HepG2 (cell line): ENCODE data around the gene GLYATL1B. TPM values are rescaled to one million over a fixed set of nuclear protein-coding genes. Genes with fewer than 3 reads are reported as not detected.

ENCODE experiments used
- ARID2 ChIP-seq: sonication (generic); formaldehyde crosslinking; IDR thresholded peaks from 2 replicates; pipeline ENCODE4 v1.8.1; 2022; ENCODE audit warnings: mild to moderate bottlenecking, missing genetic modification reagents, borderline replicate concordance
- ARID3A ChIP-seq: IDR thresholded peaks from 2 replicates; pipeline ENCODE4 v1.6.1; 2012; ENCODE audit warnings: low read depth, low read length, improper control_type of control experiment
- BRF2 ChIP-seq: sonication (generic); formaldehyde crosslinking; IDR thresholded peaks from 2 replicates; pipeline ENCODE4 v1.8.1; 2022; ENCODE audit warnings: mild to moderate bottlenecking, missing genetic modification reagents
- CBX5 ChIP-seq: sonication (generic); formaldehyde crosslinking; IDR thresholded peaks from 2 replicates; pipeline ENCODE4 v1.4.0; 2020; ENCODE audit warnings: missing genetic modification reagents, borderline replicate concordance
- GABPB1 ChIP-seq: IDR thresholded peaks from 2 replicates; pipeline ENCODE4 v1.6.1; 2016; ENCODE audit warnings: mild to moderate bottlenecking, missing genetic modification reagents, moderate library complexity, missing compliant biosample characterization
- IKZF1 ChIP-seq: fragments of 450-650 bp; IDR thresholded peaks from 2 replicates; pipeline ENCODE4 v1.7.1; 2016
- PAXIP1 ChIP-seq: sonication (generic); formaldehyde crosslinking; conservative IDR thresholded peaks from 2 replicates; pipeline ENCODE4 v1.4.0; 2020; ENCODE audit warnings: mild to moderate bottlenecking, missing genetic modification reagents, moderate library complexity
- SRSF1 ChIP-seq: fragments of 200-400 bp; formaldehyde crosslinking; optimal IDR thresholded peaks from 2 replicates; pipeline ENCODE3; 2017; ENCODE audit warnings: mild to moderate bottlenecking, low read depth, low read length, moderate library complexity
- ZFAT ChIP-seq: sonication (generic); formaldehyde crosslinking; conservative IDR thresholded peaks from 2 replicates; pipeline ENCODE4 v1.8.1; 2023; ENCODE audit warnings: missing genetic modification reagents, inconsistent platforms
- ZNF205 ChIP-seq: IDR thresholded peaks from 2 replicates; pipeline ENCODE4 v1.6.1; 2018; ENCODE audit warnings: missing biosample characterization, missing genetic modification reagents
- ZNF232 ChIP-seq: sonication (generic); formaldehyde crosslinking; IDR thresholded peaks from 2 replicates; pipeline ENCODE4 v1.4.0; 2020; ENCODE audit warnings: missing genetic modification reagents, borderline replicate concordance
- ZNF572 ChIP-seq: sonication (generic); formaldehyde crosslinking; IDR thresholded peaks from 2 replicates; pipeline ENCODE4 v1.5.1; 2020; ENCODE audit warnings: mild to moderate bottlenecking, missing genetic modification reagents
- polyA plus RNA-seq, 8 experiments: library from polyadenylated mRNA; depleted of rRNA in 3 of 8; stranded (reverse) in 7 of 8; unstranded in 1 of 8; fragments of >200 nt; fragmentation: Illumina TruSeq in 4 of 8; extraction: Trizol in 4 of 8; gene quantifications; 2 replicates each; pipeline versions ENCODE4 v1.2.1 to v1.2.3, GENCODE V29; 2011 to 2016; ENCODE audit warnings: low read depth in 4 of 8, missing spikeins in 1 of 8, mixed read lengths in 1 of 8; ENCODE audit not compliant: insufficient read depth in 1 of 8
- total RNA-seq, 5 experiments: library from RNA; depleted of rRNA; stranded (reverse); fragments of >200 nt; fragmentation: Illumina TruSeq; extraction: Trizol; gene quantifications; 2 replicates each; pipeline ENCODE4 v1.2.3, GENCODE V29; 2016; ENCODE audit warnings: low read depth in 1 of 5
- TF ChIP-seq, protein P1 (sequence below): sonication (generic); formaldehyde crosslinking; IDR thresholded peaks from 2 replicates; pipeline ENCODE4 v1.5.0; 2020; ENCODE audit warnings: mild to moderate bottlenecking, missing genetic modification reagents
- TF ChIP-seq, protein P2 (sequence below): sonication (generic); formaldehyde crosslinking; IDR thresholded peaks from 2 replicates; pipeline ENCODE4 v1.4.0; 2020; ENCODE audit warnings: mild to moderate bottlenecking, missing genetic modification reagents

The GLYATL1B gene
- total and polyA plus RNA-seq, 2 of the 13 experiments (the other 11 are each of a cell fraction or from before 2014, with no cell fraction given) = not detected

GRCh38 chr11:59142530-59143507, 56.7 kb downstream of the GLYATL1B start, which contains the start of gene FAM111A (continued):
- TF ChIP-seq, protein P1, sequence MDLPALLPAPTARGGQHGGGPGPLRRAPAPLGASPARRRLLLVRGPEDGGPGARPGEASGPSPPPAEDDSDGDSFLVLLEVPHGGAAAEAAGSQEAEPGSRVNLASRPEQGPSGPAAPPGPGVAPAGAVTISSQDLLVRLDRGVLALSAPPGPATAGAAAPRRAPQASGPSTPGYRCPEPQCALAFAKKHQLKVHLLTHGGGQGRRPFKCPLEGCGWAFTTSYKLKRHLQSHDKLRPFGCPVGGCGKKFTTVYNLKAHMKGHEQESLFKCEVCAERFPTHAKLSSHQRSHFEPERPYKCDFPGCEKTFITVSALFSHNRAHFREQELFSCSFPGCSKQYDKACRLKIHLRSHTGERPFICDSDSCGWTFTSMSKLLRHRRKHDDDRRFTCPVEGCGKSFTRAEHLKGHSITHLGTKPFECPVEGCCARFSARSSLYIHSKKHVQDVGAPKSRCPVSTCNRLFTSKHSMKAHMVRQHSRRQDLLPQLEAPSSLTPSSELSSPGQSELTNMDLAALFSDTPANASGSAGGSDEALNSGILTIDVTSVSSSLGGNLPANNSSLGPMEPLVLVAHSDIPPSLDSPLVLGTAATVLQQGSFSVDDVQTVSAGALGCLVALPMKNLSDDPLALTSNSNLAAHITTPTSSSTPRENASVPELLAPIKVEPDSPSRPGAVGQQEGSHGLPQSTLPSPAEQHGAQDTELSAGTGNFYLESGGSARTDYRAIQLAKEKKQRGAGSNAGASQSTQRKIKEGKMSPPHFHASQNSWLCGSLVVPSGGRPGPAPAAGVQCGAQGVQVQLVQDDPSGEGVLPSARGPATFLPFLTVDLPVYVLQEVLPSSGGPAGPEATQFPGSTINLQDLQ (CRISPR knock-in tag) = no peak
- peak; percentile 90; the same call in 1 of the 2 replicates for TF ChIP-seq BRF2 (CRISPR knock-in tag)
- peak; percentile 54; the same call in 1 of the 2 replicates for TF ChIP-seq ZNF205 (CRISPR knock-in tag)
- TF ChIP-seq IKZF1 = no peak
- no peak for TF ChIP-seq ARID3A
- peak; percentile 79; the same call in 1 of the 2 replicates for TF ChIP-seq ZNF232 (CRISPR knock-in tag)
- TF ChIP-seq CBX5 (CRISPR knock-in tag) = peak; percentile 10; the same call in 1 of the 2 replicates
- TF ChIP-seq SRSF1 = peak; percentile 37
- 0 out of 2 replicates have a peak, but pooled peaks have one; percentile 63 for TF ChIP-seq ARID2 (CRISPR knock-in tag)
- 0 out of 2 replicates have a peak, but pooled peaks have one; percentile 24 for TF ChIP-seq PAXIP1 (CRISPR knock-in tag)
- peak; percentile 83 for TF ChIP-seq GABPB1 (CRISPR knock-in tag)
- TF ChIP-seq ZNF572 (CRISPR knock-in tag) = no peak
- TF ChIP-seq ZFAT (CRISPR knock-in tag) = no peak
- TF ChIP-seq, protein P2, sequence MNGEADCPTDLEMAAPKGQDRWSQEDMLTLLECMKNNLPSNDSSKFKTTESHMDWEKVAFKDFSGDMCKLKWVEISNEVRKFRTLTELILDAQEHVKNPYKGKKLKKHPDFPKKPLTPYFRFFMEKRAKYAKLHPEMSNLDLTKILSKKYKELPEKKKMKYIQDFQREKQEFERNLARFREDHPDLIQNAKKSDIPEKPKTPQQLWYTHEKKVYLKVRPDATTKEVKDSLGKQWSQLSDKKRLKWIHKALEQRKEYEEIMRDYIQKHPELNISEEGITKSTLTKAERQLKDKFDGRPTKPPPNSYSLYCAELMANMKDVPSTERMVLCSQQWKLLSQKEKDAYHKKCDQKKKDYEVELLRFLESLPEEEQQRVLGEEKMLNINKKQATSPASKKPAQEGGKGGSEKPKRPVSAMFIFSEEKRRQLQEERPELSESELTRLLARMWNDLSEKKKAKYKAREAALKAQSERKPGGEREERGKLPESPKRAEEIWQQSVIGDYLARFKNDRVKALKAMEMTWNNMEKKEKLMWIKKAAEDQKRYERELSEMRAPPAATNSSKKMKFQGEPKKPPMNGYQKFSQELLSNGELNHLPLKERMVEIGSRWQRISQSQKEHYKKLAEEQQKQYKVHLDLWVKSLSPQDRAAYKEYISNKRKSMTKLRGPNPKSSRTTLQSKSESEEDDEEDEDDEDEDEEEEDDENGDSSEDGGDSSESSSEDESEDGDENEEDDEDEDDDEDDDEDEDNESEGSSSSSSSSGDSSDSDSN (CRISPR knock-in tag) = 0 out of 2 replicates have a peak, but pooled peaks have one; percentile 41
